GM23338 (cell line): ENCODE measurements around the gene CDKAL1.

Experiments used
- CREB1 ChIP-seq: fragments of 250-450 bp; sonication (Bioruptor Pico); IDR thresholded peaks from 2 replicates; pipeline ENCODE4 v1.5.0; 2020; ENCODE audit warnings: low read depth, mild to moderate bottlenecking, moderate library complexity
- EZH2 ChIP-seq: fragments of 200-600 bp; sonication (generic); IDR thresholded peaks from one replicate; pipeline ENCODE4 v1.8.0; 2017; ENCODE audit warnings: antibody characterized with exemption, mild to moderate bottlenecking, low read depth; ENCODE audit not compliant: unreplicated experiment
- EZH2phosphoT487 ChIP-seq: fragments of 200-600 bp; sonication (generic); IDR thresholded peaks from one replicate; pipeline ENCODE4 v1.8.1; 2018; ENCODE audit warnings: antibody characterized with exemption; ENCODE audit not compliant: unreplicated experiment
- JUNB ChIP-seq: IDR thresholded peaks from one replicate; pipeline ENCODE4 v1.6.1; 2016; ENCODE audit warnings: antibody characterized with exemption; ENCODE audit not compliant: unreplicated experiment
- POLR2AphosphoS5 ChIP-seq: IDR thresholded peaks from 2 replicates; pipeline ENCODE4 v1.6.1; 2016; ENCODE audit warnings: antibody characterized with exemption, low read depth
- TF ChIP-seq, protein P1 (sequence below), 2 experiments: fragments of 200-600 bp in 1 of 2; sonication (generic) in 1 of 2; conservative IDR thresholded peaks; 2 replicates each; pipeline versions ENCODE4 v1.5.1 to v1.6.1; 2016 to 2017; ENCODE audit warnings: antibody characterized with exemption in 2 of 2, low read depth in 2 of 2, mild to moderate bottlenecking in 2 of 2, moderate library complexity in 1 of 2
- TF ChIP-seq, protein P2 (sequence below): fragments of 250-450 bp; sonication (Bioruptor Pico); IDR thresholded peaks from 2 replicates; pipeline ENCODE4 v1.5.0; 2020; ENCODE audit warnings: mild to moderate bottlenecking, moderate library complexity
- TF ChIP-seq, protein P3 (sequence below): IDR thresholded peaks from one replicate; pipeline ENCODE4 v1.6.1; 2018; ENCODE audit warnings: antibody characterized with exemption; ENCODE audit not compliant: unreplicated experiment

DNA sequence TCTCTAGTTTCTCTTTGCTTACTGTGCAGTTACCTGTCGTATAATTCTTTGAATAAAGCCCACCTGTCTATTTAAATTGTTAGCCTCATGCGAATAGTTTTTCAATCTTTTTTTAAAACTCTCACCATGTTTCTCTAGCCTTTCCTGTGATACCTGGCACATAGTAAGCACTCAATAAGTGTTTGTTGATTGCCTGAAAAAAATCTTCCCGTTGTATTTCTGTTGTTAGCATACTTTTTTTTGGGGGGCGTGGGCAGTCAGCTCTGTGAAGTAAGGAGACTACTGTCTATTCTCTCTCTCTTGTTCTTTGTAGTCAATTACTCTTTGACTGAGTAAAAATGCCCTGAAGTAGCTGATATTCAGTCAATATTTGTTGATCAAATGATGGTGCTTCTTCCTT is 205.8 kb downstream of the CDKAL1 start:
- TF ChIP-seq, protein P1, sequence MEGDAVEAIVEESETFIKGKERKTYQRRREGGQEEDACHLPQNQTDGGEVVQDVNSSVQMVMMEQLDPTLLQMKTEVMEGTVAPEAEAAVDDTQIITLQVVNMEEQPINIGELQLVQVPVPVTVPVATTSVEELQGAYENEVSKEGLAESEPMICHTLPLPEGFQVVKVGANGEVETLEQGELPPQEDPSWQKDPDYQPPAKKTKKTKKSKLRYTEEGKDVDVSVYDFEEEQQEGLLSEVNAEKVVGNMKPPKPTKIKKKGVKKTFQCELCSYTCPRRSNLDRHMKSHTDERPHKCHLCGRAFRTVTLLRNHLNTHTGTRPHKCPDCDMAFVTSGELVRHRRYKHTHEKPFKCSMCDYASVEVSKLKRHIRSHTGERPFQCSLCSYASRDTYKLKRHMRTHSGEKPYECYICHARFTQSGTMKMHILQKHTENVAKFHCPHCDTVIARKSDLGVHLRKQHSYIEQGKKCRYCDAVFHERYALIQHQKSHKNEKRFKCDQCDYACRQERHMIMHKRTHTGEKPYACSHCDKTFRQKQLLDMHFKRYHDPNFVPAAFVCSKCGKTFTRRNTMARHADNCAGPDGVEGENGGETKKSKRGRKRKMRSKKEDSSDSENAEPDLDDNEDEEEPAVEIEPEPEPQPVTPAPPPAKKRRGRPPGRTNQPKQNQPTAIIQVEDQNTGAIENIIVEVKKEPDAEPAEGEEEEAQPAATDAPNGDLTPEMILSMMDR (conservative IDR thresholded peaks at IDR 0.05; ENCODE audit: low read depth in 2 of 2): no peak
- TF ChIP-seq POLR2AphosphoS5: no peak
- no peak for TF ChIP-seq EZH2
- TF ChIP-seq EZH2phosphoT487: no peak
- TF ChIP-seq, protein P2, sequence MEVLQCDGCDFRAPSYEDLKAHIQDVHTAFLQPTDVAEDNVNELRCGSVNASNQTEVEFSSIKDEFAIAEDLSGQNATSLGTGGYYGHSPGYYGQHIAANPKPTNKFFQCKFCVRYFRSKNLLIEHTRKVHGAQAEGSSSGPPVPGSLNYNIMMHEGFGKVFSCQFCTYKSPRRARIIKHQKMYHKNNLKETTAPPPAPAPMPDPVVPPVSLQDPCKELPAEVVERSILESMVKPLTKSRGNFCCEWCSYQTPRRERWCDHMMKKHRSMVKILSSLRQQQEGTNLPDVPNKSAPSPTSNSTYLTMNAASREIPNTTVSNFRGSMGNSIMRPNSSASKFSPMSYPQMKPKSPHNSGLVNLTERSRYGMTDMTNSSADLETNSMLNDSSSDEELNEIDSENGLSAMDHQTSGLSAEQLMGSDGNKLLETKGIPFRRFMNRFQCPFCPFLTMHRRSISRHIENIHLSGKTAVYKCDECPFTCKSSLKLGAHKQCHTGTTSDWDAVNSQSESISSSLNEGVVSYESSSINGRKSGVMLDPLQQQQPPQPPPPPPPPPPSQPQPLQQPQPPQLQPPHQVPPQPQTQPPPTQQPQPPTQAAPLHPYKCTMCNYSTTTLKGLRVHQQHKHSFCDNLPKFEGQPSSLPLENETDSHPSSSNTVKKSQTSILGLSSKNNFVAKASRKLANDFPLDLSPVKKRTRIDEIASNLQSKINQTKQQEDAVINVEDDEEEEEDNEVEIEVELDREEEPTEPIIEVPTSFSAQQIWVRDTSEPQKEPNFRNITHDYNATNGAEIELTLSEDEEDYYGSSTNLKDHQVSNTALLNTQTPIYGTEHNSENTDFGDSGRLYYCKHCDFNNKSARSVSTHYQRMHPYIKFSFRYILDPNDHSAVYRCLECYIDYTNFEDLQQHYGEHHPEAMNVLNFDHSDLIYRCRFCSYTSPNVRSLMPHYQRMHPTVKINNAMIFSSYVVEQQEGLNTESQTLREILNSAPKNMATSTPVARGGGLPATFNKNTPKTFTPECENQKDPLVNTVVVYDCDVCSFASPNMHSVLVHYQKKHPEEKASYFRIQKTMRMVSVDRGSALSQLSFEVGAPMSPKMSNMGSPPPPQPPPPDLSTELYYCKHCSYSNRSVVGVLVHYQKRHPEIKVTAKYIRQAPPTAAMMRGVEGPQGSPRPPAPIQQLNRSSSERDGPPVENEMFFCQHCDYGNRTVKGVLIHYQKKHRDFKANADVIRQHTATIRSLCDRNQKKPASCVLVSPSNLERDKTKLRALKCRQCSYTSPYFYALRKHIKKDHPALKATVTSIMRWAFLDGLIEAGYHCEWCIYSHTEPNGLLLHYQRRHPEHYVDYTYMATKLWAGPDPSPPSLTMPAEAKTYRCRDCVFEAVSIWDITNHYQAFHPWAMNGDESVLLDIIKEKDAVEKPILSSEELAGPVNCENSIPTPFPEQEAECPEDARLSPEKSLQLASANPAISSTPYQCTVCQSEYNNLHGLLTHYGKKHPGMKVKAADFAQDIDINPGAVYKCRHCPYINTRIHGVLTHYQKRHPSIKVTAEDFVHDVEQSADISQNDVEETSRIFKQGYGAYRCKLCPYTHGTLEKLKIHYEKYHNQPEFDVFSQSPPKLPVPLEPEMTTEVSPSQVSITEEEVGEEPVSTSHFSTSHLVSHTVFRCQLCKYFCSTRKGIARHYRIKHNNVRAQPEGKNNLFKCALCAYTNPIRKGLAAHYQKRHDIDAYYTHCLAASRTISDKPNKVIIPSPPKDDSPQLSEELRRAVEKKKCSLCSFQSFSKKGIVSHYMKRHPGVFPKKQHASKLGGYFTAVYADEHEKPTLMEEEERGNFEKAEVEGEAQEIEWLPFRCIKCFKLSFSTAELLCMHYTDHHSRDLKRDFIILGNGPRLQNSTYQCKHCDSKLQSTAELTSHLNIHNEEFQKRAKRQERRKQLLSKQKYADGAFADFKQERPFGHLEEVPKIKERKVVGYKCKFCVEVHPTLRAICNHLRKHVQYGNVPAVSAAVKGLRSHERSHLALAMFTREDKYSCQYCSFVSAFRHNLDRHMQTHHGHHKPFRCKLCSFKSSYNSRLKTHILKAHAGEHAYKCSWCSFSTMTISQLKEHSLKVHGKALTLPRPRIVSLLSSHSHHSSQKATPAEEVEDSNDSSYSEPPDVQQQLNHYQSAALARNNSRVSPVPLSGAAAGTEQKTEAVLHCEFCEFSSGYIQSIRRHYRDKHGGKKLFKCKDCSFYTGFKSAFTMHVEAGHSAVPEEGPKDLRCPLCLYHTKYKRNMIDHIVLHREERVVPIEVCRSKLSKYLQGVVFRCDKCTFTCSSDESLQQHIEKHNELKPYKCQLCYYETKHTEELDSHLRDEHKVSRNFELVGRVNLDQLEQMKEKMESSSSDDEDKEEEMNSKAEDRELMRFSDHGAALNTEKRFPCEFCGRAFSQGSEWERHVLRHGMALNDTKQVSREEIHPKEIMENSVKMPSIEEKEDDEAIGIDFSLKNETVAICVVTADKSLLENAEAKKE: no peak
- TF ChIP-seq, protein P3, sequence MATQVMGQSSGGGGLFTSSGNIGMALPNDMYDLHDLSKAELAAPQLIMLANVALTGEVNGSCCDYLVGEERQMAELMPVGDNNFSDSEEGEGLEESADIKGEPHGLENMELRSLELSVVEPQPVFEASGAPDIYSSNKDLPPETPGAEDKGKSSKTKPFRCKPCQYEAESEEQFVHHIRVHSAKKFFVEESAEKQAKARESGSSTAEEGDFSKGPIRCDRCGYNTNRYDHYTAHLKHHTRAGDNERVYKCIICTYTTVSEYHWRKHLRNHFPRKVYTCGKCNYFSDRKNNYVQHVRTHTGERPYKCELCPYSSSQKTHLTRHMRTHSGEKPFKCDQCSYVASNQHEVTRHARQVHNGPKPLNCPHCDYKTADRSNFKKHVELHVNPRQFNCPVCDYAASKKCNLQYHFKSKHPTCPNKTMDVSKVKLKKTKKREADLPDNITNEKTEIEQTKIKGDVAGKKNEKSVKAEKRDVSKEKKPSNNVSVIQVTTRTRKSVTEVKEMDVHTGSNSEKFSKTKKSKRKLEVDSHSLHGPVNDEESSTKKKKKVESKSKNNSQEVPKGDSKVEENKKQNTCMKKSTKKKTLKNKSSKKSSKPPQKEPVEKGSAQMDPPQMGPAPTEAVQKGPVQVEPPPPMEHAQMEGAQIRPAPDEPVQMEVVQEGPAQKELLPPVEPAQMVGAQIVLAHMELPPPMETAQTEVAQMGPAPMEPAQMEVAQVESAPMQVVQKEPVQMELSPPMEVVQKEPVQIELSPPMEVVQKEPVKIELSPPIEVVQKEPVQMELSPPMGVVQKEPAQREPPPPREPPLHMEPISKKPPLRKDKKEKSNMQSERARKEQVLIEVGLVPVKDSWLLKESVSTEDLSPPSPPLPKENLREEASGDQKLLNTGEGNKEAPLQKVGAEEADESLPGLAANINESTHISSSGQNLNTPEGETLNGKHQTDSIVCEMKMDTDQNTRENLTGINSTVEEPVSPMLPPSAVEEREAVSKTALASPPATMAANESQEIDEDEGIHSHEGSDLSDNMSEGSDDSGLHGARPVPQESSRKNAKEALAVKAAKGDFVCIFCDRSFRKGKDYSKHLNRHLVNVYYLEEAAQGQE: no peak
- TF ChIP-seq JUNB: no peak
- TF ChIP-seq CREB1 (CRISPR knock-in tag): no peak
